ENCODE data around the gene FAM83G. TPM values are rescaled to one million over a fixed set of nuclear protein-coding genes. Genes with fewer than 3 reads are reported as not detected.
"Not testable (repeated sequence)": the region's sequence is repeated elsewhere in the genome, so short reads cannot be mapped to it uniquely, and the experiment has no call there.

The FAM83G gene
- total RNA-seq, 3 donors from 2014 or later (not counting 1 experiment from before 2014, with no cell fraction given) = 3.8 to 6.5 (median 4.3) TPM

DNA sequence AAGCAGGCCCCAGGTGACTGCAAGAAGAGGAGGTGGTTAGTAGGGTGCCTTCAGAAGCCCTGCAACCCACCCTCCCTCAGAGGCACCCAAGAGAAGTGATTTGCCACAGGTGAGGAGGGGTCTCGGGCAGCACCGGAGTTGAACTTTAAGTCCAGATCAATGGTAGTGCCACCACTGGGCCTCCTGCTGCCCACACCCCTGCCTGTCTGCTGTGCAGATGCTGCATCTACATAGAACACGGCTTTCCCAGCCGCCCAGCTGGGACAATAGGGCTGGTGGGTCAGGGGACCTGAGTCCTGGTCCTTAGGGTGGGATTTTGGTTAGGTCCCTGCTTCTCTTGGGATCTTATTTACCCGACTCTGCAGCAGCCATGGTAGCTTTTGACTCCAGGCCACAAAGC lies 17.6 kb upstream of the FAM83G start:
- 94% methylated on average over 5 of the region's 5 CpGs for WGBS (ENCODE audit: insufficient coverage)
- Mint-ChIP-seq H3K27ac (no peak overlapping the region), H3K36me3 (no peaks in the 10 kb centered on the region), H3K27me3 (ENCODE audit: low read depth in 2 of 2) (peaks cover 0 to under 1% of the 10 kb centered on the region in 2 donors), H3K4me3 (no peak overlapping the region), H3K9me3 (no peaks in the 10 kb centered on the region), H3K4me1 (peaks cover 0 to 3% of the 10 kb centered on the region in 2 donors)
- Histone ChIP-seq H3K27me3 (ENCODE audit: control insufficient read depth, insufficient read depth, low read length) (no peaks in the 10 kb centered on the region), H3K27ac (ENCODE audit: low read length) (no peak overlapping the region), H3K9me3 (ENCODE audit: control insufficient read depth, insufficient read depth, low read length) (no peaks in the 10 kb centered on the region), H3K4me1 (ENCODE audit: control insufficient read depth, insufficient read depth, low read length) (no peaks in the 10 kb centered on the region), H3K36me3 (ENCODE audit: control insufficient read depth, insufficient read depth, low read length) (peaks cover 11% of the 10 kb centered on the region), H3K4me3 (ENCODE audit: low read length) (no peak overlapping the region)
- intact Hi-C loops (cut with micrococcal nuclease) = no loop called here
- DNase-seq (no peak), ATAC-seq (no peak)
- TF ChIP-seq, protein P1, sequence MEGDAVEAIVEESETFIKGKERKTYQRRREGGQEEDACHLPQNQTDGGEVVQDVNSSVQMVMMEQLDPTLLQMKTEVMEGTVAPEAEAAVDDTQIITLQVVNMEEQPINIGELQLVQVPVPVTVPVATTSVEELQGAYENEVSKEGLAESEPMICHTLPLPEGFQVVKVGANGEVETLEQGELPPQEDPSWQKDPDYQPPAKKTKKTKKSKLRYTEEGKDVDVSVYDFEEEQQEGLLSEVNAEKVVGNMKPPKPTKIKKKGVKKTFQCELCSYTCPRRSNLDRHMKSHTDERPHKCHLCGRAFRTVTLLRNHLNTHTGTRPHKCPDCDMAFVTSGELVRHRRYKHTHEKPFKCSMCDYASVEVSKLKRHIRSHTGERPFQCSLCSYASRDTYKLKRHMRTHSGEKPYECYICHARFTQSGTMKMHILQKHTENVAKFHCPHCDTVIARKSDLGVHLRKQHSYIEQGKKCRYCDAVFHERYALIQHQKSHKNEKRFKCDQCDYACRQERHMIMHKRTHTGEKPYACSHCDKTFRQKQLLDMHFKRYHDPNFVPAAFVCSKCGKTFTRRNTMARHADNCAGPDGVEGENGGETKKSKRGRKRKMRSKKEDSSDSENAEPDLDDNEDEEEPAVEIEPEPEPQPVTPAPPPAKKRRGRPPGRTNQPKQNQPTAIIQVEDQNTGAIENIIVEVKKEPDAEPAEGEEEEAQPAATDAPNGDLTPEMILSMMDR (IDR thresholded peaks at IDR 0.05) = no peak

GRCh38 chr17:19021622-19022083 lies 17.1 kb upstream of the FAM83G start:
- no peaks in the 10 kb centered on the region for H3K9me3 ChIP-seq (ENCODE audit: control insufficient read depth, insufficient read depth, low read length)
- peaks cover 0 to 5% of the 10 kb centered on the region in 2 donors for H3K27me3 Mint-ChIP-seq (ENCODE audit: low read depth in 2 of 2)
- no peak overlapping the region for H3K27ac Mint-ChIP-seq
- peaks cover 0 to 3% of the 10 kb centered on the region in 2 donors for H3K4me1 Mint-ChIP-seq
- TF ChIP-seq, protein P1 (IDR thresholded peaks at IDR 0.05) = no peak
- H3K4me3 Mint-ChIP-seq = no peak overlapping the region
- no peaks in the 10 kb centered on the region for H3K36me3 Mint-ChIP-seq
- no peaks in the 10 kb centered on the region for H3K27me3 ChIP-seq (ENCODE audit: control insufficient read depth, insufficient read depth, low read length)
- H3K36me3 ChIP-seq (ENCODE audit: control insufficient read depth, insufficient read depth, low read length) = peaks cover 11% of the 10 kb centered on the region
- H3K4me1 ChIP-seq (ENCODE audit: control insufficient read depth, insufficient read depth, low read length) = no peaks in the 10 kb centered on the region
- ATAC-seq (no peak), DNase-seq (peak in 1 of 2 donors; percentile 61)
- H3K9me3 Mint-ChIP-seq = no peaks in the 10 kb centered on the region
- no peak overlapping the region for H3K4me3 ChIP-seq (ENCODE audit: low read length)
- intact Hi-C loops (cut with micrococcal nuclease) = no loop called here
- no peak overlapping the region for H3K27ac ChIP-seq (ENCODE audit: low read length)
- 97% methylated on average over 24 of the region's 24 CpGs for WGBS (ENCODE audit: insufficient coverage)

DNA sequence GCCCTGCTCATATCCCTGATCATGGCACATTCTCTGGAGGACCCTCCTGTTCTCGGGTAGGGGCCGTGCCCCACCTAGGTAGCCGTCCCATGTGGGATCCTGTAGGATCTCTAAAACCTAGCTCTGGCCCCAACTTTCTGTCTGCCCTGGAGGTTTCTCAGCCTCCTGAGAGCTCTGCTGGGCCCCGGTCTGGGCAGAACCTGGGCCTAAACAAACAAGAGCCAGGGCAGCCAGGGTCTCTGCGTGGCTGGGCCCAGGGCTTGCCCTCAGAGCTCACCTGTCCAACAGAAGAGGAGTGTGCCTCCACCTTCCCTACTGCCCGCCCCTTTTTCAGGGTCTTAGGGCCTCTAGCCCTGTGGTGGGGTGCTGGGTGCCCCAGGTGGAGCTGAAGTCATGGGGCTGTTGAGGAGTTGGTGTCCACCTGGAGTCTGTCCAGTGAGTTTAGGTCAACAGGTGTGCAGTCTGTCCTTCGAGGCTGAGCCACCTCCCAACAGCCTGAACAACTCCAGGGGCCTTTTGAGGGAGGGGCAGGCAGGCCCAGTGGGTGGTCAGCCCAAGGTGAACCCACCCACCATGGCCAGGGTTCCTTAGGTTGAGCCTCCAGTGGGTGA lies 16.6 kb upstream of the FAM83G start:
- ATAC-seq; intact Hi-C loops (cut with micrococcal nuclease); H3K27ac ChIP-seq (ENCODE audit: low read length); H3K4me3 Mint-ChIP-seq; H3K27me3 ChIP-seq (ENCODE audit: control insufficient read depth, insufficient read depth, low read length); H3K9me3 ChIP-seq (ENCODE audit: control insufficient read depth, insufficient read depth, low read length); H3K9me3 Mint-ChIP-seq; H3K27ac Mint-ChIP-seq; H3K4me3 ChIP-seq (ENCODE audit: low read length); DNase-seq; H3K4me1 Mint-ChIP-seq; H3K4me1 ChIP-seq (ENCODE audit: control insufficient read depth, insufficient read depth, low read length); H3K27me3 Mint-ChIP-seq (ENCODE audit: low read depth in 2 of 2); H3K36me3 Mint-ChIP-seq: not testable (repeated sequence)
- 95% methylated on average over 6 of the region's 7 CpGs for WGBS (ENCODE audit: insufficient coverage)
- peaks cover 11% of the 10 kb centered on the region for H3K36me3 ChIP-seq (ENCODE audit: control insufficient read depth, insufficient read depth, low read length)

GRCh38 chr17:19020016-19020415 lies 15.5 kb upstream of the FAM83G start:
- H3K4me1 Mint-ChIP-seq = peaks cover 0 to 3% of the 10 kb centered on the region in 2 donors
- Histone ChIP-seq H3K27me3 (ENCODE audit: control insufficient read depth, insufficient read depth, low read length) (no peaks in the 10 kb centered on the region), H3K4me1 (ENCODE audit: control insufficient read depth, insufficient read depth, low read length) (no peaks in the 10 kb centered on the region), H3K4me3 (ENCODE audit: low read length) (no peak overlapping the region), H3K9me3 (ENCODE audit: control insufficient read depth, insufficient read depth, low read length) (no peaks in the 10 kb centered on the region), H3K27ac (ENCODE audit: low read length) (no peak overlapping the region), H3K36me3 (ENCODE audit: control insufficient read depth, insufficient read depth, low read length) (peaks cover 11% of the 10 kb centered on the region)
- H3K36me3 Mint-ChIP-seq = no peaks in the 10 kb centered on the region
- H3K27me3 Mint-ChIP-seq (ENCODE audit: low read depth in 2 of 2) = peaks cover 0 to 12% of the 10 kb centered on the region in 2 donors
- ATAC-seq = no peak
- H3K27ac Mint-ChIP-seq = no peak overlapping the region
- no peaks in the 10 kb centered on the region for H3K9me3 Mint-ChIP-seq
- TF ChIP-seq, protein P1 (IDR thresholded peaks at IDR 0.05) = no peak
- DNase-seq = no peak
- intact Hi-C loops (cut with micrococcal nuclease) = no loop called here
- 85% methylated on average over 3 of the region's 3 CpGs for WGBS (ENCODE audit: insufficient coverage)
- H3K4me3 Mint-ChIP-seq = no peak overlapping the region

All from natural killer cell (primary cell).